Liver (tissue), 3 donors: ENCODE measurements around the gene KCNJ10.

Source experiments
- CTCF ChIP-seq: fragments of 150-350 bp; IDR thresholded peaks from 2 replicates; pipeline ENCODE4 v1.5.1; 2017; ENCODE audit warnings: improper control_type of control experiment, low read depth, low read length; ENCODE audit not compliant: missing input control
- EGR1 ChIP-seq, 2 donors: IDR thresholded peaks; 2 replicates each; pipeline ENCODE4 v1.6.1; 2016 to 2018; ENCODE audit warnings: antibody characterized with exemption in 2 of 2, low read depth in 2 of 2
- NR2F2 ChIP-seq: IDR thresholded peaks from 2 replicates; pipeline ENCODE4 v1.6.1; 2016; ENCODE audit warnings: antibody characterized with exemption
- RAD21 ChIP-seq, 2 donors: IDR thresholded peaks; 2 replicates each; pipeline ENCODE4 v1.6.1; 2016; ENCODE audit warnings: antibody characterized with exemption in 2 of 2, mild to moderate bottlenecking in 2 of 2
- TAF1 ChIP-seq: conservative IDR thresholded peaks from 2 replicates; pipeline ENCODE4 v1.6.1; 2016; ENCODE audit warnings: antibody characterized with exemption, mild to moderate bottlenecking
- YY1 ChIP-seq: IDR thresholded peaks from 2 replicates; pipeline ENCODE4 v1.6.1; 2016; ENCODE audit warnings: antibody characterized with exemption, mild to moderate bottlenecking
- TF ChIP-seq, protein P1 (sequence below): IDR thresholded peaks from 2 replicates; pipeline ENCODE4 v1.6.1; 2016; ENCODE audit warnings: antibody characterized with exemption
- donor health status: healthy.
- donor health status: healthy.

DNA sequence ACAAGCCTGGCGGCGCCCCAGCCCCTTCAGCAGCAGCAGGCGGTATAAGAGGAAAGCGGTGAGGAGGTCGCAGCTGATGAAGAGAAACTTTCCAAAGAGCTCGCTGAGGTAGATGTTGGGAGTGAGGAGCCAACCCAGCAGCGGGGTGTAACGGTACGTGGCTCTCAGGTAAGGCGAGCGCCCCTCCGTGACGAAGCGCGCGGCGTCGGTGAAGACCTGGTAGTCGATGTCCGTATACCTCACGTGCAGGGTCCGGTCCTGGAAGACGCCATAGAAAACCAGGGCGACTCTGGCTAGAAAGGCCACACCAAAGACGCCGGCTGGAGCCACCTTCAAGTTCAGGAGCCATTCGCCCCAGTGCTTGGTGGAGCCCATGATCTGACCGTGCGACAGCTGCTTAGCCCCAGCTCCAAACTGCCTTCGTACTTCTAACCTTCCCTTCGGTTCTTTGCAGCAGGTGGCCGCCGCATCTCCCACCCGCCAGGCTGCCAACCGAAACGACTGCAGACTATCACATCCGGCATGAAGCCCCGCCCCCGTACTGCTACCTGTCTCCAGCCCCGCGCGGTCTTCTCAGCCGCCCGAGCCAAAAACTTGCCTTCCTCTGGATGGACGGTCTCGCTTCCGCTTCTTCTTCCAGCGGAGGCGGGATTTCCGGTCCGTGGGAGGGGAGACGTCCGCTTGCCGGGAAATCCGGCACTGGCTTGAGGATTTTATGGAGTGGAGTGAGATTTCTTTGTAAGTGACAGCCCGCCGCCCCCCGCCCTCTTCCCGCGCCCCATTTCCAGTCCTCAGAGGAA lies 38.4 kb downstream of the KCNJ10 start, which contains the start of gene PIGM:
- TF ChIP-seq CTCF (no peak), RAD21 (IDR thresholded peaks at IDR 0.05) (peak; percentile 24 to 47), YY1 (peak; percentile 87), NR2F2 (peak; percentile 24), EGR1 (IDR thresholded peaks at IDR 0.05; ENCODE audit: low read depth in 2 of 2) (peak; percentile 79 to 83), TAF1 (peak; percentile 36)
- TF ChIP-seq, protein P1, sequence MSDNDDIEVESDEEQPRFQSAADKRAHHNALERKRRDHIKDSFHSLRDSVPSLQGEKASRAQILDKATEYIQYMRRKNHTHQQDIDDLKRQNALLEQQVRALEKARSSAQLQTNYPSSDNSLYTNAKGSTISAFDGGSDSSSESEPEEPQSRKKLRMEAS: peak; percentile 86
